K562 (cell line): ENCODE data around the gene PADI1. TPM values are rescaled to one million over a fixed set of nuclear protein-coding genes. Genes with fewer than 3 reads are reported as not detected.

Experiments used
- ATAC-seq: fragments of 200-7000 bp; cut with Tn5 transposase; 3 replicates; pipeline ENCODE4 v1.9.1; 2020; ENCODE audit warnings: moderate library complexity
- BruUV-seq: library from RNA; stranded (reverse); fragments of 400-500 nt; replicated peaks from 2 replicates; lab custom pipeline; 2021; lab: Mats Ljungman, UMichigan
- CTCF ChIA-PET: fragments of 300-600 bp; formaldehyde crosslinking; extraction: SDS; loops from one replicate; lab custom pipeline; 2021; ENCODE audit warnings: low intra/inter-chr PET ratio; lab: Yijun Ruan, JAX
- POLR2A ChIA-PET: fragments of 300-600, 350-650 bp; sonication (Branson Sonifier 250); formaldehyde crosslinking; extraction: SDS; loops from one replicate; lab custom pipeline; 2021; ENCODE audit warnings: antibody characterized with exemption, inconsistent platforms; lab: Yijun Ruan, JAX
- DNase-seq, 4 experiments: peaks; one replicate each; pipeline versions ENCODE4 v3.0.0 to v3.0.0-alpha.2; 2011 to 2018; ENCODE audit warnings: low spot score in 3 of 4, mixed read lengths in 3 of 4; ENCODE audit errors: extremely low read depth in 1 of 4
- FAIRE-seq: peaks from 2 replicates; lab custom pipeline; 2011; peaks lifted over from hg19 to GRCh38; lab: Jason Lieb, UNC
- H2AFZ ChIP-seq: 2 replicates; pipeline ENCODE4 v1.6.0; 2011; ENCODE audit warnings: low read depth, low read length, control low read depth, inconsistent platforms
- H3K27ac ChIP-seq: fragments of 200-600 bp; 3 replicates; pipeline ENCODE4 v1.8.0; 2011; ENCODE audit warnings: low read depth, mild to moderate bottlenecking, control low read depth, inconsistent platforms, low read length, moderate library complexity, mixed read lengths; ENCODE audit errors: extremely low read depth
- H3K27me3 ChIP-seq, 2 experiments: fragments of 300-600 bp in 1 of 2; 2 replicates in 1 of 2; 3 replicates in 1 of 2; pipeline versions ENCODE4 v1.6.0 to v1.8.0; 2011; ENCODE audit warnings: inconsistent platforms in 2 of 2, low read length in 2 of 2, mild to moderate bottlenecking in 1 of 2, mixed read lengths in 1 of 2, moderate library complexity in 1 of 2; ENCODE audit not compliant: control insufficient read depth in 2 of 2, insufficient read depth in 2 of 2
- H3K36me3 ChIP-seq: fragments of 300-600 bp; 3 replicates; pipeline ENCODE4 v1.8.0; 2011; ENCODE audit warnings: mild to moderate bottlenecking, low read length, inconsistent platforms; ENCODE audit not compliant: control insufficient read depth, insufficient read depth
- H3K4me1 ChIP-seq, 2 experiments: fragments of 200-600 bp in 1 of 2; replicated peaks in 1 of 2; 2 replicates in 1 of 2; 3 replicates in 1 of 2; pipeline versions ENCODE4 v1.5.1 to v1.8.0; 2011; ENCODE audit warnings: inconsistent platforms in 2 of 2, low read length in 2 of 2, mild to moderate bottlenecking in 1 of 2, mixed read lengths in 1 of 2, moderate library complexity in 1 of 2; ENCODE audit not compliant: control insufficient read depth in 2 of 2, insufficient read depth in 2 of 2
- H3K4me2 ChIP-seq: 2 replicates; pipeline ENCODE4 v1.6.1; 2011; ENCODE audit warnings: low read length, control low read depth, inconsistent platforms, mixed read lengths; ENCODE audit not compliant: insufficient read depth
- H3K4me3 ChIP-seq: fragments of 200-600 bp; sonication (generic), shearing (Covaris generic); 2 replicates; pipeline ENCODE4 v1.5.1; 2016; ENCODE audit warnings: control low read depth, inconsistent platforms
- H3K79me2 ChIP-seq: fragments of 200-600 bp; 3 replicates; pipeline ENCODE4 v1.8.0; 2011; ENCODE audit warnings: low read length, inconsistent platforms; ENCODE audit not compliant: control insufficient read depth, insufficient read depth
- H3K9ac ChIP-seq, 2 experiments: 2 replicates each; pipeline versions ENCODE4 v1.6.0 to v1.6.1; 2011; ENCODE audit warnings: low read depth in 2 of 2, low read length in 2 of 2, control low read depth in 1 of 2, inconsistent platforms in 1 of 2, mild to moderate bottlenecking in 1 of 2, mixed read lengths in 1 of 2; ENCODE audit not compliant: insufficient read depth in 1 of 2
- H3K9me1 ChIP-seq: one replicate; pipeline ENCODE4 v1.6.0; 2011; ENCODE audit warnings: inconsistent platforms, mild to moderate bottlenecking, low read length, moderate library complexity; ENCODE audit not compliant: control insufficient read depth, insufficient read depth
- H3K9me3 ChIP-seq: replicated peaks from 2 replicates; pipeline ENCODE4 v1.5.1; 2011; ENCODE audit warnings: low read depth, low read length, inconsistent platforms; ENCODE audit not compliant: control insufficient read depth, insufficient read depth
- H4K20me1 ChIP-seq: replicated peaks from 2 replicates; pipeline ENCODE4 v1.6.1; 2011; ENCODE audit warnings: low read length, inconsistent platforms, mixed read lengths; ENCODE audit not compliant: control insufficient read depth, insufficient read depth
- ARID2 ChIP-seq: fragments of 450-650 bp; IDR thresholded peaks from 2 replicates; pipeline ENCODE4 v1.6.1; 2017; ENCODE audit warnings: antibody characterized with exemption, mild to moderate bottlenecking
- FOXK1 ChIP-seq: sonication (generic); formaldehyde crosslinking; IDR thresholded peaks from 2 replicates; pipeline ENCODE4 v1.8.0; 2022; ENCODE audit warnings: missing genetic modification reagents, mild to moderate bottlenecking, borderline replicate concordance
- RBM15 ChIP-seq: fragments of 200-400 bp; formaldehyde crosslinking; IDR thresholded peaks from 2 replicates; pipeline ENCODE4 v1.6.1; 2018; ENCODE audit warnings: mild to moderate bottlenecking, low read length, moderate library complexity; ENCODE audit not compliant: insufficient read depth
- RBM25 ChIP-seq: fragments of 200-400 bp; formaldehyde crosslinking; IDR thresholded peaks from 2 replicates; pipeline ENCODE4 v1.6.1; 2018; ENCODE audit warnings: low read length, low read depth, moderate library complexity; ENCODE audit not compliant: severe bottlenecking
- SMARCB1 ChIP-seq: IDR thresholded peaks from 2 replicates; pipeline ENCODE4 v1.6.1; 2011; ENCODE audit warnings: improper control_type of control experiment, low read depth; ENCODE audit not compliant: insufficient read length
- TAF9B ChIP-seq: fragments of 450-650 bp; IDR thresholded peaks from 2 replicates; pipeline ENCODE4 v1.6.1; 2018; ENCODE audit warnings: mild to moderate bottlenecking; ENCODE audit not compliant: partially characterized antibody
- THRAP3 ChIP-seq: fragments of 450-650 bp; IDR thresholded peaks from 2 replicates; pipeline ENCODE4 v1.6.1; 2016; ENCODE audit warnings: mild to moderate bottlenecking, inconsistent platforms, borderline replicate concordance
- ZKSCAN3 ChIP-seq: fragments of 250-450 bp; sonication (Bioruptor Pico); IDR thresholded peaks from 2 replicates; pipeline ENCODE4 v1.4.0; 2020
- WGBS: fragments of 100-300 bp; shearing (Covaris generic); methylation state at CpG from one replicate; pipeline ENCODE4 v1.1.6; 2016; ENCODE audit warnings: low coverage, mixed read lengths; ENCODE audit not compliant: insufficient coverage; ENCODE audit errors: missing lambda C conversion rate; 5-methylcytosine and 5-hydroxymethylcytosine counted together
- in situ Hi-C: fragments of 300-500 bp; cut with MboI; formaldehyde crosslinking; loops from 4 replicates; pipeline ENCODE4 v1.15.0; 2018; ENCODE audit warnings: inconsistent platforms, mixed read lengths
- intact Hi-C: fragments of 100-400 bp; cut with micrococcal nuclease; formaldehyde crosslinking; loops from 2 replicates; pipeline ENCODE4 v1.14.2; 2022
- polyA plus RNA-seq, 8 experiments: library from polyadenylated mRNA; depleted of rRNA in 4 of 8; stranded (reverse) in 5 of 8; unstranded in 3 of 8; fragments of >200 nt; fragmentation: Nextera tagmentation in 2 of 8; fragmentation: Illumina TruSeq in 1 of 8; extraction: Ambion mirVana in 2 of 8; extraction: Trizol in 1 of 8; gene quantifications; 2 replicates each; pipeline versions ENCODE4 v1.2.1 to v1.2.3, GENCODE V29; 2011 to 2014; ENCODE audit warnings: inconsistent platforms in 1 of 8, missing spikeins in 1 of 8
- total RNA-seq, 7 experiments: library from RNA; depleted of rRNA in 6 of 7; stranded (reverse); fragments of >200 nt in 6 of 7; fragmentation: Illumina TruSeq in 2 of 7; extraction: Trizol in 2 of 7; gene quantifications; 2 replicates each; pipeline versions ENCODE4 v1.2.1 to v1.2.3, GENCODE V29; 2011 to 2021; ENCODE audit warnings: low replicate concordance in 1 of 7

Gene PADI1
- total and polyA plus RNA-seq, 9 of the 15 experiments (the other 6 are each of a cell fraction or from before 2014, with no cell fraction given) = not detected

GRCh38 chr1:17289721-17290120 is 84.8 kb downstream of the PADI1 start:
- Histone ChIP-seq H3K9ac (no peak overlapping the region), H3K36me3 (no peaks in the 10 kb centered on the region), H4K20me1 (peaks cover 14% of the 10 kb centered on the region), H3K4me3 (no peak overlapping the region), H3K4me1 (peaks cover 2 to 3% of the 10 kb centered on the region in 2 experiments; a peak in 3 of 5 replicates), H3K27me3 (peaks cover 18 to 39% of the 10 kb centered on the region in 2 experiments), H3K79me2 (no peaks in the 10 kb centered on the region), H3K4me2 (no peak overlapping the region), H3K9me1 (no peaks in the 10 kb centered on the region), H2AFZ (no peak overlapping the region), H3K9me3 (no peaks in the 10 kb centered on the region), H3K27ac (no peak overlapping the region)
- in situ Hi-C loops (no loop called here), intact Hi-C loops (no loop called here)
- WGBS = 0% methylated on average over 2 of the region's 2 CpGs
- CTCF ChIA-PET = no interaction called here
- ATAC-seq (no peak), FAIRE-seq (no peak), DNase-seq (no peak)
- BruUV-seq = no TSS peak
- TF ChIP-seq FOXK1 (CRISPR knock-in tag) = no peak
- no peak for TF ChIP-seq ARID2
- no peak for TF ChIP-seq ZKSCAN3 (CRISPR knock-in tag)
- TF ChIP-seq THRAP3 = no peak
- POLR2A ChIA-PET = interaction anchor here (0.6 to 0.7 kb wide), 2 partner anchors 15 to 74 kb away, joined by 3 read pairs; no protein-coding TSS in a partner anchor

DNA sequence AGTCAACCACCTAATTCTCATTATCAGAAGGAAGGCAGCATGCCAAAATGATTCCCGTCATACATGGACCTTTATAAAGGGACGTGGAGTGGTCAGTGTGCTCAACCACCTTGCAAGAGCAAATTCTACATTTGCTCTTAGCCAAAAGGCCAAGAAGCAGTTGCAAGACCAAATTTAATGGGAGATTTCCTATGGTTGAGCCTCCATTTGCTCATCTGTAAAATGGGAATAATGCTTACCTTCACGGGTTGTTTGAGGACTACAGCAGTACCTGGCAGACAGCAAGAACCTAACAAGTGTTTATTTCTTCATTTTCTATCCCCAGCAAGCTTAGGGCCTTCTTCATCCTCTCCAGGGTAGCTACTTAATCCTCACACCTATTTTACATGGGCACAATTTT is 85.6 kb downstream of the PADI1 start:
- H3K4me2 ChIP-seq = no peak overlapping the region
- H4K20me1 ChIP-seq = peaks cover 14% of the 10 kb centered on the region
- POLR2A ChIA-PET = interaction anchor here (0.7 kb wide), 1 partner anchor 24 kb away, joined by 3 read pairs; no protein-coding TSS in a partner anchor
- no peaks in the 10 kb centered on the region for H3K9me3 ChIP-seq
- TF ChIP-seq TAF9B = no peak
- TF ChIP-seq RBM25 = peak; percentile 91
- no peak for TF ChIP-seq SMARCB1
- no peak for TF ChIP-seq RBM15
- no peaks in the 10 kb centered on the region for H3K79me2 ChIP-seq
- H3K9me1 ChIP-seq = no peaks in the 10 kb centered on the region
- peaks cover 13 to 40% of the 10 kb centered on the region in 2 experiments for H3K27me3 ChIP-seq
- ATAC-seq (no peak), DNase-seq (no peak), FAIRE-seq (no peak)
- H3K4me1 ChIP-seq = peaks cover 2 to 3% of the 10 kb centered on the region in 2 experiments; a peak in 3 of 5 replicates
- 0% methylated on average over 3 of the region's 3 CpGs for WGBS
- CTCF ChIA-PET = no interaction called here
- intact Hi-C loops = no loop called here
- H3K36me3 ChIP-seq = no peaks in the 10 kb centered on the region
- H3K27ac ChIP-seq = no peak overlapping the region
- in situ Hi-C loops = no loop called here
- no peak overlapping the region for H2AFZ ChIP-seq
- BruUV-seq = no TSS peak
- H3K4me3 ChIP-seq = no peak overlapping the region
- H3K9ac ChIP-seq = no peak overlapping the region
